Activated B cell treated with CpG ODN at 0.5 μM for 24 hours (primary cell): ENCODE measurements around the gene XIRP1. TPM values are rescaled to one million over a fixed set of nuclear protein-coding genes. Genes with fewer than 3 reads are reported as not detected.
A peak's percentile ranks its signal among the peaks of the same experiment; 100 is the strongest.

Experiments
- ATAC-seq: fragments of 200-7000 bp; cut with Tn5 transposase; one replicate; pipeline ENCODE4 v1.10.0; 2021; ENCODE audit warnings: low read depth, mild to moderate bottlenecking, moderate library complexity
- CTCF ChIA-PET: fragments of 350-600 bp; sonication (Branson Sonifier 250); formaldehyde crosslinking; loops from one replicate; lab custom pipeline; 2021; ENCODE audit warnings: antibody characterized with exemption; lab: Charles Lee
- POLR2A ChIA-PET: fragments of 350-600 bp; sonication (Branson Sonifier 250); formaldehyde crosslinking; loops from one replicate; lab custom pipeline; 2021; ENCODE audit warnings: antibody characterized with exemption; lab: Charles Lee
- DNase-seq: peaks from one replicate; pipeline ENCODE4 v3.0.0; 2022
- H3K27ac Mint-ChIP-seq: one replicate; pipeline ENCODE4 v1.8.0; 2020; ENCODE audit warnings: mixed read lengths
- H3K27me3 Mint-ChIP-seq: one replicate; pipeline ENCODE4 v1.8.0; 2021; ENCODE audit warnings: mixed read lengths
- H3K36me3 Mint-ChIP-seq: one replicate; pipeline ENCODE4 v1.8.0; 2021; ENCODE audit warnings: low read depth, mixed read lengths
- H3K4me1 Mint-ChIP-seq: one replicate; pipeline ENCODE4 v1.8.0; 2021; ENCODE audit warnings: mixed read lengths
- H3K4me3 Mint-ChIP-seq: one replicate; pipeline ENCODE4 v1.8.0; 2020; ENCODE audit warnings: mild to moderate bottlenecking, mixed read lengths
- H3K9me3 Mint-ChIP-seq: one replicate; pipeline ENCODE4 v1.8.0; 2020; ENCODE audit warnings: mixed read lengths
- intact Hi-C: fragments of 100-400 bp; cut with micrococcal nuclease; formaldehyde crosslinking; loops from one replicate; pipeline ENCODE4 v1.15.1; 2024
- total RNA-seq: library from RNA; stranded (reverse); gene quantifications from 2 replicates; pipeline ENCODE4 v1.2.3, GENCODE V29; 2022
- TF ChIP-seq, protein P1 (sequence below): fragments of 200-600 bp; IDR thresholded peaks from one replicate; pipeline ENCODE4 v1.8.0; 2022; ENCODE audit warnings: antibody characterized with exemption, mild to moderate bottlenecking

Gene XIRP1
- total RNA-seq, 1 donor from 2014 or later: 0.60 TPM

DNA sequence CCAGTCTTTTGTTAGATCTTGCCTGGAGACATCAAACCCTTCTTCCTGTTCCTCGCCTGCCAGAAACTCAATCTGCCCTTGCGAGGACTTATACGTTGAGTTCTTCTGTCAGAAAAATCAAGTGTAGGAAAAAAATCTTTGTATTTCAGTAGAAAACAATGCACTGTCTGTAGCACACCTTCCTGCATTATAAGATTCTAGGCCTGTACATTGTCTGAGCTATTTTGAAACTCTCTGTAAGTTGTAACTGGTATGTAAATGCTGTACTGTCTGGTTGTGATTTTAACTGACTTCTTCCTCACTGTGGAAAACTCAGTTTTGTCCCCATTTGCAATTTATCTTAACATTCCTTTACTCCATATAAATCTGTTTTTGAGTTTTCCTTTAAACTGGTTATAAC is 17.7 kb upstream of the XIRP1 start:
- Mint-ChIP-seq H3K4me1 (peaks cover 8% of the 10 kb centered on the region), H3K4me3 (no peak overlapping the region), H3K9me3 (no peaks in the 10 kb centered on the region), H3K36me3 (no peaks in the 10 kb centered on the region), H3K27me3 (no peaks in the 10 kb centered on the region), H3K27ac (no peak overlapping the region)
- no peak for ATAC-seq
- POLR2A ChIA-PET: no interaction called here
- intact Hi-C loops: no loop called here
- CTCF ChIA-PET: interaction anchor here (5.5 to 13.4 kb wide), 2 partner anchors 19 to 79 kb away, joined by 40 to 209 read pairs; partner anchors contain the start of gene XIRP1
- DNase-seq: no peak
- TF ChIP-seq, protein P1, sequence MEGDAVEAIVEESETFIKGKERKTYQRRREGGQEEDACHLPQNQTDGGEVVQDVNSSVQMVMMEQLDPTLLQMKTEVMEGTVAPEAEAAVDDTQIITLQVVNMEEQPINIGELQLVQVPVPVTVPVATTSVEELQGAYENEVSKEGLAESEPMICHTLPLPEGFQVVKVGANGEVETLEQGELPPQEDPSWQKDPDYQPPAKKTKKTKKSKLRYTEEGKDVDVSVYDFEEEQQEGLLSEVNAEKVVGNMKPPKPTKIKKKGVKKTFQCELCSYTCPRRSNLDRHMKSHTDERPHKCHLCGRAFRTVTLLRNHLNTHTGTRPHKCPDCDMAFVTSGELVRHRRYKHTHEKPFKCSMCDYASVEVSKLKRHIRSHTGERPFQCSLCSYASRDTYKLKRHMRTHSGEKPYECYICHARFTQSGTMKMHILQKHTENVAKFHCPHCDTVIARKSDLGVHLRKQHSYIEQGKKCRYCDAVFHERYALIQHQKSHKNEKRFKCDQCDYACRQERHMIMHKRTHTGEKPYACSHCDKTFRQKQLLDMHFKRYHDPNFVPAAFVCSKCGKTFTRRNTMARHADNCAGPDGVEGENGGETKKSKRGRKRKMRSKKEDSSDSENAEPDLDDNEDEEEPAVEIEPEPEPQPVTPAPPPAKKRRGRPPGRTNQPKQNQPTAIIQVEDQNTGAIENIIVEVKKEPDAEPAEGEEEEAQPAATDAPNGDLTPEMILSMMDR: no peak

DNA sequence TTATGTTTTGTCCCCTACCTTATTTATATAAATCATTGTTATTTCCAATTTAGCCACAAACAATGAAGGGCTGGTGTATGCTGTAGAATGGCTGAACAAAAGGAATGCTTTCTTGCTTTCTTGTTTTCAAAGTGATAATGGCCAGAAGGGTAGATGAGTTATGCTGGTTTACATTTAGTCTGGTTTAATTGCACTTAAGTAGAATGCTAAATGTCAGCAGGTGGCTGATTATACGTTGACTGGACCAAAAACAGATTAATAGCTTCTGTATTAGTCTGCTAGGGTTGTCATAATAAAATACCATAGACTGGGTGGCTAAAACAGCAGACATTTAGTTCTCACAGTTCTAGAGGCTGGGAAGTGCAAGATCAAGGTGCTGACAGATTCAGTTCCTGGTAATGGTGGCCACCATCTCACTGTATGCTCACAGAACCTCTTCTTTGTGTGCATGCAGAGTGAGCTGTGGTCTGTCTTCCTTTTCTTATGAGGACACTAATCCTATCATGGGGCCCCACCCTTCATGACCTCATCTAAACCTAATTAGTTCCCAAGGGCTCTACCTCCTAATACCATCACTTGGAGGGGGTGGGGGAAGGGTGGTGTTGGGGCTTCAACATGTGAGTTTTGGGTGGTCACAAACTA is 17.1 kb upstream of the XIRP1 start:
- POLR2A ChIA-PET: interaction anchor here (0.7 kb wide), 1 partner anchor 76 kb away, joined by 3 read pairs; no protein-coding TSS in a partner anchor
- intact Hi-C loops: no loop called here
- CTCF ChIA-PET: interaction anchor here (5.5 to 13.4 kb wide), 2 partner anchors 19 to 80 kb away, joined by 40 to 209 read pairs; partner anchors contain the start of gene XIRP1
- DNase-seq (no peak), ATAC-seq (no peak)
- TF ChIP-seq, protein P1: no peak
- Mint-ChIP-seq H3K4me3 (no peak overlapping the region), H3K27me3 (no peaks in the 10 kb centered on the region), H3K9me3 (no peaks in the 10 kb centered on the region), H3K4me1 (peaks cover 8% of the 10 kb centered on the region), H3K36me3 (no peaks in the 10 kb centered on the region), H3K27ac (no peak overlapping the region)

DNA sequence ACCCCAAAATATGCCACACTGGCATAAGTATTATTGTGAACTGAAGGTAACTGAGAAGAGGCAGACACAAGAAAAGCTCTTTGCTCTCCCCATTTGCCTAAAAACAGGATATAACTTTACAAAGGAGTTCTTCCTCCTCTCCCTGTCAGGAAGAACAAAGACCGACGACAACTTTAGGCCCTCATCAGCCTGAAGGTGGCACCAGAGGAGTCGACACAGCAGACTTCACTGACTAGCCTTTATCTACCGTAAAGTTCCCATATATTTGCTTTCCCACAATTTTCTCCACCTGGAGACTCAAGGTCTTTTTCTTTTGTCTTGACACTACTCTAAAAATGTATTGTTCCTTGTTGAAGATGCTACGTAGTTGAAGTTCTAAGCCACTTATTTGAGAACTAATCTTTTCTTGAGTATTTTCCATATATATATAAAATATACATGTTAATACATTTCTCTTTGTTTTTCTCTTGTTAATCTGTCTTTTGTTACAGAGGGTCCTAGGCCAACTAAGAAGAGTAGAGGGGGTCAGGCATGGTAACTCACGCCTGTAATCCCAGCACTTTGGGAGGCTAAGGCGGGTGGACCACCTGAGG is 16.2 kb upstream of the XIRP1 start:
- no peak overlapping the region for H3K27ac Mint-ChIP-seq
- peaks cover 8% of the 10 kb centered on the region for H3K4me1 Mint-ChIP-seq
- ChIA-PET POLR2A (no interaction called here), CTCF (interaction anchor here (1.0 to 13.4 kb wide), 8 partner anchors 18 to 170 kb away, joined by 3 to 209 read pairs (median 4); partner anchors contain the start of genes CX3CR1 and XIRP1)
- no peak overlapping the region for H3K4me3 Mint-ChIP-seq
- no peak for DNase-seq
- TF ChIP-seq, protein P1: peak; percentile 18
- no peaks in the 10 kb centered on the region for H3K36me3 Mint-ChIP-seq
- H3K9me3 Mint-ChIP-seq: no peaks in the 10 kb centered on the region
- H3K27me3 Mint-ChIP-seq: peaks cover 4% of the 10 kb centered on the region
- intact Hi-C loops: loop anchor here (1.0 kb wide), 3 partner anchors 19 to 80 kb away; no protein-coding TSS in a partner anchor
- ATAC-seq: peak; percentile 58

DNA sequence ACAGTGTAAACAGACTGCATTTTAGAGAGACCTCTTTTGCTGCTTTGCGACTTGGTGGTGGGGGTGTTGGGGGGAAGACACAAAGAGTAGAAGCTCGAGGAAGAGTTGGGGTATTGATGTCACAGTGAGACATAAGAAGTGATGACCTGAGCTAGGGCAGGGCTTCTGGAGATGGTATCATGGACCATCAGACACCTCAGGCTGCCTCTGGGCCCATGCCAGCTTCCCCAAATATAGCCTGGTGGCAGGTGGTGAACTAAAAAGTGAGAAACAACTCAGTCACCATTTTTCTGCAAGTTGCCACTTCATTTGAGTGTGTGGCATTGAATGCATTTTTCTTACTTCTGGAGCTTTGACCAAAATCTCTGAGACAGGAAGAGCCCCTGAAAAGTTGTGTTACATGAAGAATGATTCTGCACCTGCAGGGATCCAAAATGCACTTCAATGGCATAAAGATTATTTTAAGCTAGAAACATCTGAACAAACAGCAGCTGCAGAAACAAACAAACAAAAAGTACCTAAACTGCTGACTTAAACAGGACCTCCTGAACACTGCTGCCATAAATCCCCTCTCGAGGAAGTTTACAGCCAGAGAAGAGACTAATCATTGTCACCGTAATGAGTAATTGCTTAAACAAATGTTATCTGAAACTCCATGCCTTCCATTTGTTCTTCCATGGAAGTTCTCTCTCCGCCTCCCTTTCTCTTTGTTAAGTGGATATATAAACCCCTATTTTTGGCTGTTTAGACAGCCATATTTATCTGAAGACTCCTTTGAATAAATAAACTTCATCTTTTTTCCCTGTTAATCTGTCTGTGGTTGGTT is 15.2 kb upstream of the XIRP1 start:
- POLR2A ChIA-PET: no interaction called here

More for the DNA sequence above, 15.2 kb upstream of the XIRP1 start:
- H3K27me3 Mint-ChIP-seq: peaks cover 11% of the 10 kb centered on the region
- no peak overlapping the region for H3K4me3 Mint-ChIP-seq
- DNase-seq: no peak
- TF ChIP-seq, protein P1: no peak
- intact Hi-C loops: loop anchor here (1.0 kb wide), 3 partner anchors 18 to 81 kb away; no protein-coding TSS in a partner anchor
- peaks cover 8% of the 10 kb centered on the region for H3K4me1 Mint-ChIP-seq
- ATAC-seq: no peak
- H3K9me3 Mint-ChIP-seq: no peaks in the 10 kb centered on the region
- H3K36me3 Mint-ChIP-seq: no peaks in the 10 kb centered on the region
- no peak overlapping the region for H3K27ac Mint-ChIP-seq
- CTCF ChIA-PET: interaction anchor here (0.7 to 13.4 kb wide), 10 partner anchors 9 to 171 kb away, joined by 3 to 209 read pairs (median 4); partner anchors contain the start of genes CX3CR1 and XIRP1
